ENCODE measurements around the gene CTNNA3.

DNA sequence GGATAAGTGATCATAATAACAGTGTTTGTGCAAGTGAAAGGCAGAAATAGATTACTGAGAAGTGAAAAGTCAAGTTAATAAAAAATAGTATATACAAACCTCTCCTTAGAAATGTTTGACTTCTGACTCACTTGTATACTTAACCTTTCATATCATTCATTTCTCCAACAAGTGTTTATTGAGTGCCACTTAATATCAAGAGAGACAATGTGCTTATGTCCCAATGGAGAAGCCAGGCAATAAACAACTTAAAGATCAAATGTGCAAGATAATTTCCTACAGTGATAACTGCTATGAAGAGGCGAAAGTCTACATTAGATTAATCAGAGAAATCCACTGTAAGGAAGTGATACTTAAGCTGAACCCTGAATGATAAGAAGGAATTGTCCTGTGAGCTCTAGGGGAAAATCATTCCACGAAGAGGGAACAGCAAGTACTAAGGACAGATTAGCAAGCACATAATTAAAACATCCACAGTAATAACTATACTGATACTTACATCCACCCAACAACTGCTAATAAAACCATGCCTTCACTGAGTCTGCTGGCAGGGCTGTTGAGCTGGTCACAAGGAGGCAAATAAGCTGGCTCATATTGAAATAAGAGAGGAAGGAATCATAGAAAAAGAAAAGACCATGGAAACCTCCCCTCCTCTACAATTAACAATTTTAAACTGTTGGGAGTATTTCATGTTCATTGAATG lies 203.5 kb downstream of the CTNNA3 start:
- TF ChIP-seq, protein P1, sequence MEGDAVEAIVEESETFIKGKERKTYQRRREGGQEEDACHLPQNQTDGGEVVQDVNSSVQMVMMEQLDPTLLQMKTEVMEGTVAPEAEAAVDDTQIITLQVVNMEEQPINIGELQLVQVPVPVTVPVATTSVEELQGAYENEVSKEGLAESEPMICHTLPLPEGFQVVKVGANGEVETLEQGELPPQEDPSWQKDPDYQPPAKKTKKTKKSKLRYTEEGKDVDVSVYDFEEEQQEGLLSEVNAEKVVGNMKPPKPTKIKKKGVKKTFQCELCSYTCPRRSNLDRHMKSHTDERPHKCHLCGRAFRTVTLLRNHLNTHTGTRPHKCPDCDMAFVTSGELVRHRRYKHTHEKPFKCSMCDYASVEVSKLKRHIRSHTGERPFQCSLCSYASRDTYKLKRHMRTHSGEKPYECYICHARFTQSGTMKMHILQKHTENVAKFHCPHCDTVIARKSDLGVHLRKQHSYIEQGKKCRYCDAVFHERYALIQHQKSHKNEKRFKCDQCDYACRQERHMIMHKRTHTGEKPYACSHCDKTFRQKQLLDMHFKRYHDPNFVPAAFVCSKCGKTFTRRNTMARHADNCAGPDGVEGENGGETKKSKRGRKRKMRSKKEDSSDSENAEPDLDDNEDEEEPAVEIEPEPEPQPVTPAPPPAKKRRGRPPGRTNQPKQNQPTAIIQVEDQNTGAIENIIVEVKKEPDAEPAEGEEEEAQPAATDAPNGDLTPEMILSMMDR (conservative IDR thresholded peaks at IDR 0.05 in 1 of 2, IDR thresholded peaks at IDR 0.05 in 1 of 2; ENCODE audit: low read depth in 1 of 2, low read length in 2 of 2), result no peak
- TF ChIP-seq EZH2 (IDR thresholded peaks at IDR 0.05; ENCODE audit: low read length, missing control alignments), result no peak
